ENCODE measurements around the gene PPIL6. TPM values are rescaled to one million over a fixed set of nuclear protein-coding genes. Genes with fewer than 3 reads are reported as not detected.

PPIL6 gene
- total RNA-seq, 4 donors from 2014 or later, result 2.2 to 9.2 (median 5.5) TPM

DNA sequence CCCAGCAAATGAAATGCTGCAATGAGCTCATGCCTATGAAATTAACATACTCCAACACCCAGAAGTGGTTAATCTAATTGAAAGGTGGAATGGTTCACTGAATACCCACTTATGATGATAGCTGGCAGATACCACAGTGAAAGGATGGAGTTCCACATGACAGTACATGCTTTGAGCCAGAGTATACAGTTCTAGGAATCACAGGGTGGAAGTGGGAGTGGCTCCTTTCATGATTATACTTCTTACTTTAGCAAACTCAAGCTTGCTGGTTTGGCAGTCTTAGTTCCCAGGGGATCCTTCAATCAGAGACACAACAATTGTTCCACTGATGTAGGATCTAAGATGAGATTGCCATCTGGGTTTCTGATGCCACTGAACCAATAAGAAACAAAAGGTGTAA is 79.6 kb downstream of the PPIL6 start:
- H3K4me3 ChIP-seq, result no peak overlapping the region
- DNase-seq (ENCODE audit: extremely low spot score), result no peak
- H3K9me3 ChIP-seq, result peaks cover 0 to 8% (median 0%) of the 10 kb centered on the region in 4 donors
- H3K4me1 ChIP-seq, result peaks cover 0 to 8% (median 3%) of the 10 kb centered on the region in 4 donors
- H3K27me3 ChIP-seq, result no peaks in the 10 kb centered on the region
- no peak for TF ChIP-seq POLR2A (IDR thresholded peaks at IDR 0.05; ENCODE audit: low read depth)
- TF ChIP-seq, protein P1, sequence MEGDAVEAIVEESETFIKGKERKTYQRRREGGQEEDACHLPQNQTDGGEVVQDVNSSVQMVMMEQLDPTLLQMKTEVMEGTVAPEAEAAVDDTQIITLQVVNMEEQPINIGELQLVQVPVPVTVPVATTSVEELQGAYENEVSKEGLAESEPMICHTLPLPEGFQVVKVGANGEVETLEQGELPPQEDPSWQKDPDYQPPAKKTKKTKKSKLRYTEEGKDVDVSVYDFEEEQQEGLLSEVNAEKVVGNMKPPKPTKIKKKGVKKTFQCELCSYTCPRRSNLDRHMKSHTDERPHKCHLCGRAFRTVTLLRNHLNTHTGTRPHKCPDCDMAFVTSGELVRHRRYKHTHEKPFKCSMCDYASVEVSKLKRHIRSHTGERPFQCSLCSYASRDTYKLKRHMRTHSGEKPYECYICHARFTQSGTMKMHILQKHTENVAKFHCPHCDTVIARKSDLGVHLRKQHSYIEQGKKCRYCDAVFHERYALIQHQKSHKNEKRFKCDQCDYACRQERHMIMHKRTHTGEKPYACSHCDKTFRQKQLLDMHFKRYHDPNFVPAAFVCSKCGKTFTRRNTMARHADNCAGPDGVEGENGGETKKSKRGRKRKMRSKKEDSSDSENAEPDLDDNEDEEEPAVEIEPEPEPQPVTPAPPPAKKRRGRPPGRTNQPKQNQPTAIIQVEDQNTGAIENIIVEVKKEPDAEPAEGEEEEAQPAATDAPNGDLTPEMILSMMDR (IDR thresholded peaks at IDR 0.05), result no peak
- TF ChIP-seq POLR2AphosphoS5 (IDR thresholded peaks at IDR 0.05), result no peak
- TF ChIP-seq EP300 (IDR thresholded peaks at IDR 0.05), result no peak
- intact Hi-C loops (cut with DNase I), result no loop called here
- H3K36me3 ChIP-seq, result peaks cover 10 to 90% (median 50%) of the 10 kb centered on the region in 4 donors
- no peak overlapping the region for H3K27ac ChIP-seq (replicated peaks in 1 of 4)

DNA sequence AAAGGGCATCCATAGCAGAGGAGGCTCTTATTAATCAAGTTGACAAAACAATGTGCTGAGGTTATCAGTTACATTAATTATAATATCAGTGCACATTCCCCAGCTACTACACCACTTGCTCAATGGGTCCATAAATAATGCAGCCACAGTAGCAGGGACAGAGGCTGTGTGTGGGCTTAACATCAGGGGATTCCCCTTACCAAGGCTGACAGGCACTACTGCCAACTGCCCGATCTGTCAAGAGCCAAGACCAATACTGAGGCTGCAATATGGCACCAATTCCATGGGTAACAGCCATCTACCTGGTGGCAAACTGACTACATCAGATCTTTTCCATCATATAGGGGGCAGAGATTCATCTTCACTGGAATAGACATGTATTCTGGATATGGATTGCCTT is 80.1 kb downstream of the PPIL6 start:
- H3K27me3 ChIP-seq, result no peaks in the 10 kb centered on the region
- H3K27ac ChIP-seq (replicated peaks in 1 of 4), result no peak overlapping the region
- intact Hi-C loops (cut with DNase I), result no loop called here
- H3K4me1 ChIP-seq, result peaks cover 0 to 8% (median 3%) of the 10 kb centered on the region in 4 donors
- peaks cover 14 to 89% (median 48%) of the 10 kb centered on the region in 4 donors for H3K36me3 ChIP-seq
- TF ChIP-seq POLR2AphosphoS5 (IDR thresholded peaks at IDR 0.05) (no peak), POLR2A (IDR thresholded peaks at IDR 0.05; ENCODE audit: low read depth) (no peak), EP300 (IDR thresholded peaks at IDR 0.05) (no peak)
- TF ChIP-seq, protein P1 (IDR thresholded peaks at IDR 0.05), result no peak
- H3K9me3 ChIP-seq, result peaks cover 0 to 8% (median 0%) of the 10 kb centered on the region in 4 donors
- WGBS, result 100% methylated on average over 1 of the region's 1 CpG
- no peak for DNase-seq (ENCODE audit: extremely low spot score)
- H3K4me3 ChIP-seq, result no peak overlapping the region

DNA sequence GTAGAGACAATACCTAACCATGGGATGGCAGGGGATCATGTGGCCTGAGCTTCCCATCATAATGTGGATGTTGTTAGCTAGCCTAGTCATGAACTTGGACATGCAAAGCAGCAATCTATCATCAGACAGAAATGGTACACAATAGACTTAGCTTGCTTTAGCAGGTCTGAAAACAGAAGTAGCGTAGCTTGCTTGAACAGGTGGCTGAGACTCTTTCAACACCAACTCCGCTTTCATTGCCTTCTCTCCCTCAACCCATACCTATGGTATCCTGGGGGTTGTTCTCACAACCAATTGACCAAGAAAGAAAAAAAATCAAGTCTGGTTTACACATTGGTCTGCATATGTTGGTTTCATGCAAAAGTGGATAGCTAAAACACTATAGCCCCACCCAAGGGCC is 81.2 kb downstream of the PPIL6 start:
- Histone ChIP-seq H3K9me3 (peaks cover 0 to 8% (median 0%) of the 10 kb centered on the region in 4 donors), H3K36me3 (peaks cover 18 to 88% (median 43%) of the 10 kb centered on the region in 4 donors), H3K4me1 (peaks cover 0 to 8% (median 3%) of the 10 kb centered on the region in 4 donors), H3K4me3 (no peak overlapping the region), H3K27ac (replicated peaks in 1 of 4) (no peak overlapping the region), H3K27me3 (no peaks in the 10 kb centered on the region)
- whole genome bisulfite sequencing, result 100% methylated on average over 2 of the region's 2 CpGs
- intact Hi-C loops (cut with DNase I), result no loop called here
- no peak for TF ChIP-seq EP300 (IDR thresholded peaks at IDR 0.05)
- no peak for TF ChIP-seq POLR2AphosphoS5 (IDR thresholded peaks at IDR 0.05)
- TF ChIP-seq, protein P1 (IDR thresholded peaks at IDR 0.05), result no peak
- TF ChIP-seq POLR2A (IDR thresholded peaks at IDR 0.05; ENCODE audit: low read depth), result no peak
- DNase-seq (ENCODE audit: extremely low spot score), result no peak

DNA sequence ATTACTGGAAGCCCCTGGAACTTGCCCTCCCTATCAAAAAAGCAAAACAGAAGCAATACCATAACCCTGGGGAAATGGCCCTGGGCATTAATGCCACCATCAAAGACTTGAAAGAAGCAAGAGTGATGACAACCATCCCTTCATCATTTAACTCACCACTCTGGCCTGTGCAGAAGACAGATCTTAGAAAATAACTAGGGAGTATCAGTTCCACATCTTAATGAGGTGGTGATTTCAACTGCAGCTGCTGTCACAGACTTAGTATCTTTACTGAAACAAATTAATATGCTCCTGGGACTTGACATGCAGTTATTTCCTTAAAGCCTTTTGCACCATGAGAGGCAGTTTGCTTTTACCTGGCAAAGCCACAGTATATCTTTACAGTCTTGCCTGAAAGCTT is 82.2 kb downstream of the PPIL6 start:
- no peaks in the 10 kb centered on the region for H3K27me3 ChIP-seq
- H3K27ac ChIP-seq (replicated peaks in 1 of 4), result no peak overlapping the region
- no peak for DNase-seq (ENCODE audit: extremely low spot score)
- H3K9me3 ChIP-seq, result peaks cover 0 to 8% (median 0%) of the 10 kb centered on the region in 4 donors
- H3K4me3 ChIP-seq, result no peak overlapping the region
- H3K4me1 ChIP-seq, result peaks cover 0 to 8% (median 3%) of the 10 kb centered on the region in 4 donors
- no peak for TF ChIP-seq POLR2A (IDR thresholded peaks at IDR 0.05; ENCODE audit: low read depth)
- no peak for TF ChIP-seq EP300 (IDR thresholded peaks at IDR 0.05)
- TF ChIP-seq, protein P1 (IDR thresholded peaks at IDR 0.05), result no peak
- TF ChIP-seq POLR2AphosphoS5 (IDR thresholded peaks at IDR 0.05), result no peak
- H3K36me3 ChIP-seq, result peaks cover 18 to 88% (median 39%) of the 10 kb centered on the region in 4 donors
- intact Hi-C loops (cut with DNase I), result no loop called here

DNA sequence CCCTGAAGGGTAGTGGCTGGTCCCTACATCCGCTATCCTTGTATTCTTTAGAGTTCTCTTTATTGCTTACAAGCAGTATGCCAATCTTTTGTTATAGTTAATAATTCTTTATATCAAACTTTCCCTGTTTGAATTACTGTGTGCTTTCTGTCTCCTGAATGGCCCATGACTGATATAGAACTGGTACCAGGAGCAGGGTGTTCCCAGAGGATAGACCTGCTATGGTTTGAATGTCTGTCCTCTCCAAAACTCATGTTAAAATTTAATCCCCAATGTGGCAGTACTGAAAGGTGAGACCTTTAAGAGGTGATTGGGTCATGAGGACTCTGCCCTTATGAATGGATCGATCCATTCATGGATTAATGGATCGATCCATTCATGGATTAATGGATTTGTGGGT is 84.2 kb downstream of the PPIL6 start:
- Histone ChIP-seq H3K4me1 (peaks cover 0 to 18% (median 10%) of the 10 kb centered on the region in 4 donors), H3K36me3 (peaks cover 10 to 68% (median 29%) of the 10 kb centered on the region in 4 donors), H3K27me3 (no peaks in the 10 kb centered on the region), H3K4me3 (no peak overlapping the region), H3K27ac (replicated peaks in 1 of 4) (no peak overlapping the region), H3K9me3 (peaks cover 0 to 8% (median 0%) of the 10 kb centered on the region in 4 donors)
- intact Hi-C loops (cut with DNase I), result no loop called here
- 96% methylated on average over 3 of the region's 3 CpGs for WGBS
- no peak for TF ChIP-seq POLR2AphosphoS5 (IDR thresholded peaks at IDR 0.05)
- no peak for TF ChIP-seq POLR2A (IDR thresholded peaks at IDR 0.05; ENCODE audit: low read depth)
- no peak for TF ChIP-seq EP300 (IDR thresholded peaks at IDR 0.05)
- TF ChIP-seq, protein P1 (IDR thresholded peaks at IDR 0.05), result no peak
- DNase-seq (ENCODE audit: extremely low spot score), result no peak

Measured in esophagus muscularis mucosa (tissue), 4 donors.